Measurements from ENCODE around the gene GK. TPM values are rescaled to one million over a fixed set of nuclear protein-coding genes. Genes with fewer than 3 reads are reported as not detected.

Gene GK
- total RNA-seq, 1 experiment from 2014 or later: 7.5 TPM

GRCh38 chrX:30712214-30712613 lies 59.0 kb downstream of the GK start:
- H3K4me1 Mint-ChIP-seq: no peaks in the 10 kb centered on the region
- no peak for DNase-seq (ENCODE audit: low spot score)
- ATAC-seq: no peak
- no peak overlapping the region for H3K4me3 Mint-ChIP-seq
- TF ChIP-seq ZBTB21 (CRISPR knock-in tag; IDR thresholded peaks at IDR 0.05; ENCODE audit: borderline replicate concordance): no peak
- no peak for TF ChIP-seq MLX (CRISPR knock-in tag; IDR thresholded peaks at IDR 0.05)
- no peak for TF ChIP-seq MYBL2 (CRISPR knock-in tag; IDR thresholded peaks at IDR 0.05)
- no peak for TF ChIP-seq ZNF425 (CRISPR knock-in tag; conservative IDR thresholded peaks at IDR 0.05)
- TF ChIP-seq ETV6 (CRISPR knock-in tag; IDR thresholded peaks at IDR 0.05): no peak
- TF ChIP-seq GTF2I (CRISPR knock-in tag; conservative IDR thresholded peaks at IDR 0.05): no peak
- TF ChIP-seq TCF7 (CRISPR knock-in tag; IDR thresholded peaks at IDR 0.05; ENCODE audit: low read depth): no peak
- TF ChIP-seq JAZF1 (CRISPR knock-in tag; IDR thresholded peaks at IDR 0.05): no peak
- no peak for TF ChIP-seq ARID4B (CRISPR knock-in tag; IDR thresholded peaks at IDR 0.05; ENCODE audit: borderline replicate concordance)
- no peak for TF ChIP-seq HMGXB4 (CRISPR knock-in tag; IDR thresholded peaks at IDR 0.05)
- TF ChIP-seq ZNF232 (CRISPR knock-in tag; IDR thresholded peaks at IDR 0.05): no peak
- no peak for TF ChIP-seq NFATC4 (CRISPR knock-in tag; IDR thresholded peaks at IDR 0.05)
- H3K36me3 Mint-ChIP-seq: no peaks in the 10 kb centered on the region
- ChIA-PET POLR2A (no interaction called here), CTCF (interaction anchor here (0.7 to 1.2 kb wide), 5 partner anchors 26 to 1898 kb away, joined by 3 to 5 read pairs (median 4); no protein-coding TSS in a partner anchor)
- no peaks in the 10 kb centered on the region for H3K27me3 Mint-ChIP-seq (ENCODE audit: low read depth)
- H3K27ac Mint-ChIP-seq: no peak overlapping the region
- no peaks in the 10 kb centered on the region for H3K9me3 Mint-ChIP-seq

- Mint-ChIP-seq H3K36me3 (no peaks in the 10 kb centered on the region), H3K4me1 (no peaks in the 10 kb centered on the region), H3K9me3 (no peaks in the 10 kb centered on the region), H3K4me3 (no peak overlapping the region), H3K27ac (no peak overlapping the region), H3K27me3 (ENCODE audit: low read depth) (no peaks in the 10 kb centered on the region)
- TF ChIP-seq ZBTB21 (CRISPR knock-in tag; IDR thresholded peaks at IDR 0.05; ENCODE audit: borderline replicate concordance) (no peak), ATF6 (CRISPR knock-in tag; IDR thresholded peaks at IDR 0.05) (no peak), GABPB1 (CRISPR knock-in tag; IDR thresholded peaks at IDR 0.05) (no peak), HMGXB4 (CRISPR knock-in tag; IDR thresholded peaks at IDR 0.05) (no peak), ZNF138 (CRISPR knock-in tag; conservative IDR thresholded peaks at IDR 0.05) (no peak), ARID4B (CRISPR knock-in tag; IDR thresholded peaks at IDR 0.05; ENCODE audit: borderline replicate concordance) (no peak), RORB (CRISPR knock-in tag; IDR thresholded peaks at IDR 0.05) (no peak)
- DNase-seq (ENCODE audit: low spot score): peak; percentile 48
- POLR2A ChIA-PET: no interaction called here
- ATAC-seq: peak; percentile 76; the same call in 1 of the 2 replicates
- CTCF ChIA-PET: interaction anchor here (0.9 kb wide), 2 partner anchors 42 to 95 kb away, joined by 3 to 5 read pairs; no protein-coding TSS in a partner anchor
These were observed 59.9 kb downstream of the GK start for GRCh38 chrX:30713061-30713525.
